Tibial nerve (tissue), 4 donors: Measurements from ENCODE around the gene HLTF.

Source experiments
- EP300 ChIP-seq, 2 donors: sonication (generic); formaldehyde crosslinking; IDR thresholded peaks; one replicate each; pipeline ENCODE4 v1.6.1; 2017; ENCODE audit warnings: antibody characterized with exemption in 2 of 2, mild to moderate bottlenecking in 1 of 2
- POLR2A ChIP-seq, 2 donors: fragments of 450-650 bp; IDR thresholded peaks; one replicate each; pipeline ENCODE4 v1.6.1; 2017; ENCODE audit warnings: antibody characterized with exemption in 2 of 2, mild to moderate bottlenecking in 2 of 2, moderate library complexity in 2 of 2
- TF ChIP-seq, protein P1 (sequence below), 5 experiments: fragments of 200-600 bp in 3 of 5; fragments of 450-650 bp in 2 of 5; sonication (generic) in 3 of 5; IDR thresholded peaks; one replicate each; pipeline ENCODE4 v1.5.1; 2016 to 2019; ENCODE audit warnings: antibody characterized with exemption in 5 of 5, mild to moderate bottlenecking in 3 of 5, moderate library complexity in 2 of 5

GRCh38 chr3:149013726-149014125 lies 72.6 kb downstream of the HLTF start:
- no peak for TF ChIP-seq POLR2A (IDR thresholded peaks at IDR 0.05)
- TF ChIP-seq, protein P1, sequence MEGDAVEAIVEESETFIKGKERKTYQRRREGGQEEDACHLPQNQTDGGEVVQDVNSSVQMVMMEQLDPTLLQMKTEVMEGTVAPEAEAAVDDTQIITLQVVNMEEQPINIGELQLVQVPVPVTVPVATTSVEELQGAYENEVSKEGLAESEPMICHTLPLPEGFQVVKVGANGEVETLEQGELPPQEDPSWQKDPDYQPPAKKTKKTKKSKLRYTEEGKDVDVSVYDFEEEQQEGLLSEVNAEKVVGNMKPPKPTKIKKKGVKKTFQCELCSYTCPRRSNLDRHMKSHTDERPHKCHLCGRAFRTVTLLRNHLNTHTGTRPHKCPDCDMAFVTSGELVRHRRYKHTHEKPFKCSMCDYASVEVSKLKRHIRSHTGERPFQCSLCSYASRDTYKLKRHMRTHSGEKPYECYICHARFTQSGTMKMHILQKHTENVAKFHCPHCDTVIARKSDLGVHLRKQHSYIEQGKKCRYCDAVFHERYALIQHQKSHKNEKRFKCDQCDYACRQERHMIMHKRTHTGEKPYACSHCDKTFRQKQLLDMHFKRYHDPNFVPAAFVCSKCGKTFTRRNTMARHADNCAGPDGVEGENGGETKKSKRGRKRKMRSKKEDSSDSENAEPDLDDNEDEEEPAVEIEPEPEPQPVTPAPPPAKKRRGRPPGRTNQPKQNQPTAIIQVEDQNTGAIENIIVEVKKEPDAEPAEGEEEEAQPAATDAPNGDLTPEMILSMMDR (IDR thresholded peaks at IDR 0.05): no peak
- TF ChIP-seq EP300 (IDR thresholded peaks at IDR 0.05): no peak
